GM21381 (cell line): ENCODE measurements around the gene NLRP6.
"Not testable (repeated sequence)": the region's sequence is repeated elsewhere in the genome, so short reads cannot be mapped to it uniquely, and the experiment has no call there.

ENCODE experiments used
- ATAC-seq: cut with Tn5 transposase; IDR thresholded peaks from one replicate; pipeline ENCODE4 v1.9.1; 2021; ENCODE audit warnings: mild to moderate bottlenecking, moderate library complexity; ENCODE audit not compliant: unreplicated experiment

Gene NLRP6

GRCh38 chr11:281486-282161, 3.4 kb downstream of the NLRP6 start:
- ATAC-seq: no peak

- ATAC-seq: no peak
Measured at GRCh38 chr11:282171-282570, 4.0 kb downstream of the NLRP6 start.

GRCh38 chr11:282630-283360, 4.6 kb downstream of the NLRP6 start:
- ATAC-seq: no peak

DNA sequence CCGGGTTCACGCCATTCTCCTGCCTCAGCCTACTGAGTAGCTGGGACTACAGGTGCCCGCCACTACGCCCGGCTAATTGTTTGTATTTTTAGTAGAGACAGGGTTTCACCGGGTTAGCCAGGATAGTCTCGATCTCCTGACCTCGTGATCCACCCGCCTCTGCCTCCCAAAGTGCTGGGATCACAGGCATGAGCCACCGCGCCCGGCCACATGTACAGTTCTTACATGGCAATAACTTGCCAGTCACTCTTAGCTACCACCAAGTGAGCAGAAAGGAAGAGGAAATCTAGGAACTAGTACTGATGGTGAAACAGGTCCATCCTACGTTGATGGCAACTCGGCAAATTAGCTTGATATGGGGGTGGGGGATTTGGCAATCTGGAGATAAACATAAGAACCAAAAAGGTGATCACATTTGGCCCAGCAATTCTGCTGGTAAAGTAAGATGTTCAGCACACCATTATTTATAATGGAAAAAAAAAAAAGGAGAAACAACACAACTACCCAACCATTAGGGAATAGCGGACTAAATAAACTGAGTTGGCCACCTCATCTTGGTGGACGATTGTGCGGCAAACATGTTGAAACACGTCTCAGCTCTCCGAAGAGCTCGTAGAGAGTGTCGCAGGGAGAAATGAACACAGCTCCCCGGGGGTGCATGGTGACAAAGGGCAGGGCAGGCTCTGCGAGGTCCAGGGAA, 5.3 kb downstream of the NLRP6 start:
- ATAC-seq: no peak

DNA sequence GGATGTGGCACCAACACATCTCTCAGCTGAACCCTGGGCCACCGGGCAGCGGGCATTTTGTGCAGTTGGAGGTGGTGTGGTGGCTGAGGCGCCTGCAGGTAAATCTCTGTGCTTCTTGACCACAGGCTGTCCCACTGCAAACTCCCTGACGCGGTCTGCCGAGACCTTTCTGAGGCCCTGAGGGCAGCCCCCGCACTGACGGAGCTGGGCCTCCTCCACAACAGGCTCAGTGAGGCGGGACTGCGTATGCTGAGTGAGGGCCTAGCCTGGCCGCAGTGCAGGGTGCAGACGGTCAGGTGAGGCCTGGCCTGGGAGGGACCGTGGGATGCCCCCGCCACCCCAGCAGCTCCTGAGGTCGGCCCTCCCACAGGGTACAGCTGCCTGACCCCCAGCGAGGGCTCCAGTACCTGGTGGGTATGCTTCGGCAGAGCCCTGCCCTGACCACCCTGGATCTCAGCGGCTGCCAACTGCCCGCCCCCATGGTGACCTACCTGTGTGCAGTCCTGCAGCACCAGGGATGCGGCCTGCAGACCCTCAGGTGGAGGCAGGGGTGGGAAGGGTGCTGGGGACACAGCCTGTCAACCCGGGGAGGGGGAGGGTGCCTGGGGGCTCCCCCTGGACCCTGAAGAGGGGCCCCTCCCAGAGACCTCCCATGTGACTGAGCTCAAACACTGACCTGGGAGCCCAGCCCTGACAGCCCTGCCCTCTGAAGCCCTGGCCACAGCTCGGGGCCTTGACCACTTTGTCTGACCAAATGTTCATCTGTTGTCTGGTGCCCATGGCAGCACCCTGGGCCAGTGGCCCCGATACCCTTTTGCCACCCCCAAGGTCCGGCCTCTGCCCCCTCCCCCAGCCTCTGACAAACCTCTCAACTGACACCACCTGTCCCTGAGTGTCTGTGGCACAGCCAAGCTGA, 6.2 kb downstream of the NLRP6 start:
- no peak for ATAC-seq

DNA sequence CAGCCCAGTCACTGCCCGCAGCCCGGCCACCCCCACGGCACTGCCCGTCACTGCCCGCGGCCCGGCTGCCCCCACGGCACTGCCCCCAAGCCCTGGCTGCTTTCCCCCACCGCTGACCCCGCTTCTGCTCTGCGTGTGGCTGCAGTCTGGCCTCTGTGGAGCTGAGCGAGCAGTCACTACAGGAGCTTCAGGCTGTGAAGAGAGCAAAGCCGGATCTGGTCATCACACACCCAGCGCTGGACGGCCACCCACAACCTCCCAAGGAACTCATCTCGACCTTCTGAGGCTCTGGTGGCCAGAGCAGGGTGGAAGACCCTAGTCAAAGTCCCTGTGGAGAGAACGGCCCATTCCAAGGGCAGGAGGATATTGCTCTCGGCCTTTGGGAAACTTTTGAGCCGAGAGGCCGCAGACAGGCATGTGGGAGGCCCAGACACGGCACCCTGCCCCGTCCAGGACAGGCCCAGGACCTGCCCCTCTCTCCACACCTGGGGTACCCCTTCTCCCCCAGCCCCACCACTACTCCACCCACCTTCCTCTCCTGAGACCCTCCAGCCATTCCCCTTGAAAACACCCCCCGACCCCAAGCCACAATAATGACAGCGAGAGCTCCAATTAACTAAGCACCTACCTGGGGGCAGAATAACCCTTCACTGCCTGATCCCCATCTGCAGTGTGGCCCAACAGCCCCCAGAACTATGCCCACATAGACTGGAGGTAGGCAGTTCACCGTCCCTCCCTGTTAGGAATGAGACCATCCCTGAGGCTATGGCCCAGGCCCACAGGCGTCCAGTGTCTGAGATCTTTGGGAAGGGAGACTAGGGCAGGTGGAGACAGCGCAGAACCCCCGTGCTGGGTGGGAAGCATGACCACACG, 7.0 kb downstream of the NLRP6 start:
- no peak for ATAC-seq

DNA sequence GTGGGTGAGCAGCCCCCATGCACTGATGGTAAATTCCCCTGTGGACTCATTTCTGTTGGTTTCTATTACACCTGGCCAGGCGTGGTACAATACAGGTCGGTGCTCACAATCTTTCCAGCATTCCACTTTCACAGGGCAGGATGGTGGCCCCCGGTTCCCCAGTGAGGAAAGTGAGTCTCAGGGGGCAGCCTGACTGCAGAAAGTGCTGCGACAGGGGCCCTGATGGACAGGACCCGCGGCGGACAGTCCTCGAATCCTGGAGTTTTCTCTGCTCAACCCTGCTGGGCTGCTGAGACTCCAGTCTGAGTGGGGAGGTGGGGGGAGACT, 7.7 kb downstream of the NLRP6 start:
- no peak for ATAC-seq

- ATAC-seq: not testable (repeated sequence)
Measured at GRCh38 chr11:286977-287820, 9.0 kb downstream of the NLRP6 start.

GRCh38 chr11:287821-288477, 9.7 kb downstream of the NLRP6 start:
- ATAC-seq: no peak

GRCh38 chr11:288478-289397, 10.5 kb downstream of the NLRP6 start, which contains the start of gene PGGHG:
Gene PGGHG (plus strand): TSS chr11:289126. CDS start chr11:289817, 691 bp downstream.
- ATAC-seq: peak; percentile 70

- no peak for ATAC-seq
Measured at GRCh38 chr11:289398-289711, 11.1 kb downstream of the NLRP6 start.

- ATAC-seq: no peak
Measured at GRCh38 chr11:289712-290620, 11.8 kb downstream of the NLRP6 start.

DNA sequence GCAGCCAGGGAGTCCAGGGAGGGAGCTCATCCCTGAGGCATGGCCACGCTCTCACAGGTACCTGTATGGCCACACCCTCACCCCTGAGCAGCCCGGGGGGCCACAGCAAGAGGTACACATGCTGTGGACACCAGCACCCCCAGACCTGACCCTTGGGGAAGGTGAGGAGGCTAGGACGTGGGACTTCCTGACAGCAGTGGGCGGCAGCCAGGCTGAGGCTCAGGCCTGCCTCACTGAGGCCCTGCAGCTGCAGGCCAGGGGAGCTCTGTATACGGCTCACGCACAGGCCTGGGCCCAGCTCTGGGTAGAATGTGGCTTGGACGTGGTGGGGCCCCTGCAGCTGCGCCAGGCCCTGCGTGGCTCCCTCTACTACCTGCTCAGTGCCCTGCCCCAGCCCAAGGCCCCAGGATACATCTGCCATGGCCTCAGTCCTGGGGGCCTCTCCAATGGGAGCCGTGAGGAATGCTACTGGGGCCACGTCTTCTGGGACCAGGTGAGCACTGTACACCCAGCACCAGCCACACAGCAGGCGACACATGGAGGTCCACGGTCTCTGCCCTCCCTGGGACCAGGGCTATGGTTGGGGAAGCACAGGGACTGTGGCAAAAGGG, 12.5 kb downstream of the NLRP6 start:
- ATAC-seq: no peak

DNA sequence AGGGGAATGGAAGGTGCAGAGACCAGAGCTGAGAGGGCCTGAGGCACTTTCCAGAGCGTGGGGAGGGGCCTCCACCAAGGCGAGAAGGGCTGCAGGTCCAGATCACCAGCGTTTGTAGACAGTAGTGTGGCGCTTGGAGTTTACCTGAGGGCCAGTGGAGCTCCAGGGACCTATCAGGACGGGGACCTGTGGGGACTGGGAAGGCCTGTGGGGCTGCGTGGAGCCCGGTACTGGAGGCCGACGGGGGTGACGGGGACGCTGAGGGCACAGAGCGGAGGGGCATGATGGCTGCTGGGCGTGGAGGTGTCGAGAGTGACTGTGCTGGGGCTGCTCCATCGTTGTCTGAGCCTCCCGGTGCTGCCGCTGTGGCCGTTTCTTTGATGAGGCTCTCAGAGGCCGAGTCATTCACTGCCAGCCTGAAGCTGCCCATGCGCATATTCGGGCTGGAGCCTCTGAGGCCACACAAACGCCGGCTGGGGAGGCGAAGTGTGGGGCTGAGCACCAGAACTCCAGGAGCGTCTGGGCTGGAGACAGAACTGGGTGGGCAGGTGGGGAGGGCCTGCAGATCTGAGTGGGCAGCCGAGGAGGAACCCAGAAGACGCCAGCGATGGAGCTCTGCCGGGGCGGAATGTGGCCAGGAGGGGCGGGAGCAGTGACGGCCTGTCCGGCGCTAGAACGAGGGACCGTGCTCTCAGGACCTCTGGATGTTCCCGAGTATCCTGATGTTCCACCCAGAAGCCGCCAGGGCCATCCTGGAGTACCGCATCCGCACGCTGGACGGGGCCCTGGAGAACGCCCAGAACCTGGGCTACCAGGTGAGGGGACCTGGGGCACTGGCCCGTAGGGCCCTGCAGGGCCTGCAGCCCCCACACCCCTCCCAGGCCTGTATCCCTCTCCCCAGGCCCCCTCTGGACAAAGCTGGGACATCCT, 13.3 kb downstream of the NLRP6 start:
- no peak for ATAC-seq
